Adrenal gland (tissue), 12 donors: ENCODE measurements around the gene GPC5. TPM values are rescaled to one million over a fixed set of nuclear protein-coding genes. Genes with fewer than 3 reads are reported as not detected.
A peak's percentile ranks its signal among the peaks of the same experiment; 100 is the strongest.
"Not testable (repeated sequence)": the region's sequence is repeated elsewhere in the genome, so short reads cannot be mapped to it uniquely, and the experiment has no call there.

Experiments
- DNase-seq, 7 donors: peaks; one replicate each; pipeline ENCODE4 v3.0.0-alpha.2; 2019 to 2020
- H3K27ac ChIP-seq, 5 donors: fragments of 200-600 bp; sonication (generic) in 4 of 5; 1 replicate in 3 of 5; 2 replicates in 2 of 5; pipeline versions ENCODE4 v1.5.1 to v1.8.0; 2016 to 2020; ENCODE audit warnings: mild to moderate bottlenecking in 1 of 5
- H3K27me3 ChIP-seq: fragments of 200-600 bp; 2 replicates; pipeline ENCODE4 v1.8.0; 2021
- H3K36me3 ChIP-seq, 2 donors: fragments of 200-600 bp; replicated peaks in 1 of 2; 1 replicate in 1 of 2; 2 replicates in 1 of 2; pipeline versions ENCODE4 v1.5.1 to v1.8.0; 2018 to 2022
- H3K4me1 ChIP-seq, 2 donors: fragments of 200-600 bp; replicated peaks in 1 of 2; 1 replicate in 1 of 2; 2 replicates in 1 of 2; pipeline versions ENCODE4 v1.5.1 to v1.8.0; 2018 to 2021
- H3K4me3 ChIP-seq, 4 donors: fragments of 200-600 bp; sonication (generic) in 3 of 4; one replicate each; pipeline ENCODE4 v1.5.1; 2016 to 2018
- H3K9me3 ChIP-seq, 3 donors: fragments of 200-600 bp; sonication (generic) in 1 of 3; replicated peaks in 1 of 3; 1 replicate in 2 of 3; 2 replicates in 1 of 3; pipeline versions ENCODE4 v1.5.1 to v1.8.0; 2016 to 2021
- POLR2A ChIP-seq, 2 donors: fragments of 450-650 bp; IDR thresholded peaks; one replicate each; pipeline ENCODE4 v1.6.1; 2017; ENCODE audit warnings: antibody characterized with exemption in 2 of 2, mild to moderate bottlenecking in 2 of 2, moderate library complexity in 1 of 2
- WGBS, 4 donors: extraction: QIAGEN DNeasy Blood & Tissue Kit in 2 of 4; methylation state at CpG; one replicate each; pipeline versions ENCODE4 v1.1.5 to v1.1.7; 2013 to 2017; 5-methylcytosine and 5-hydroxymethylcytosine counted together
- intact Hi-C, 2 donors: fragments of 100-400 bp; cut with DNase I; formaldehyde crosslinking; loops; one replicate each; pipeline versions ENCODE4 v1.14.1 to v1.15.0; 2022 to 2023
- polyA plus RNA-seq, 3 donors: library from polyadenylated mRNA; stranded (reverse); fragments of 200-250 nt in 2 of 3; fragments of 350-450 nt in 1 of 3; fragmentation: Illumina TruSeq in 1 of 3; extraction: RNeasy Lipid Tissue Mini Kit (QIAGEN cat#74804) in 1 of 3; gene quantifications; one replicate each; pipeline ENCODE4 v1.2.3, GENCODE V29; 2013 to 2014
- total RNA-seq, 9 donors: library from RNA; depleted of rRNA in 4 of 9; stranded (reverse); fragments of >200 nt in 4 of 9; fragments of 120-200 nt in 1 of 9; fragmentation: NEBNext Ultra II Directional in 1 of 9; extraction: Animal tissue kit (Norgen Biotek cat#: 25700) in 1 of 9; gene quantifications; one replicate each; pipeline versions ENCODE4 v1.1.0 to v1.2.4, GENCODE V29; 2013 to 2023
- TF ChIP-seq, protein P1 (sequence below), 6 experiments: fragments of 450-650 bp in 4 of 6; fragments of 200-600 bp in 2 of 6; sonication (generic) in 1 of 6; IDR thresholded peaks; 1 replicate in 5 of 6; 2 replicates in 1 of 6; pipeline versions ENCODE4 v1.5.1 to v1.8.0; 2016 to 2021; ENCODE audit warnings: antibody characterized with exemption in 6 of 6, mild to moderate bottlenecking in 2 of 6, moderate library complexity in 1 of 6
- donor health status: healthy with polysubstance abuse.
- donor health status: Bipolar disorder and iron deficiency.
- donor health status: DM: yes; HTN: yes; CAD: no.
- donor health status: DM: no; HTN: no; CAD: no.
- donor health status: DM: no; HTN: no; CAD: no.
- donor health status: DM: yes; HTN: yes; CAD: no.

GPC5 gene
- total and polyA plus RNA-seq, 12 donors, result 0.24 to 7.7 (median 2.1) TPM; not detected in 4

DNA sequence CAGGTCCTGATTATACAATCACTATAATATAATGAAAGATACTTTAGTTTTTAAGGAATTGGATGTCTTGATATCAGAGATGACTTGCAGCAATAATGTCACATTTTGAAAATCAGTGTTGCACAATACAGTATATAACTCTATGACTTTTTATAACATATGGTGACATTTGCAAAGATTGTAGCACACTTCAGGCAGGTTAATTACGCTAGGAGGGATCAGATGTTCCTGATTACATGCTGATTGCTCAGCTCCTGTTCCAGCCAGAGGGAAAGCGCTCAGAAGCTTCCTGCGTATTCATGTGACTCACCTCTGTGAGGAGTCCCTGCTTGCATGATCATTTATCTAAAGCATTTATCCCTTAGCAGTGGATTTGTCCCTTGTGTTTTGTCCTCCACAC, 265.6 kb downstream of the GPC5 start:
- WGBS, 4 donors, result 78 to 86% (median 80%) methylated on average over 3 of the region's 3 CpGs
- intact Hi-C loops, result no loop called here
- Histone ChIP-seq H3K4me1 (no peaks in the 10 kb centered on the region), H3K36me3 (no peaks in the 10 kb centered on the region), H3K27me3 (no peaks in the 10 kb centered on the region), H3K9me3 (no peaks in the 10 kb centered on the region), H3K27ac (no peak overlapping the region), H3K4me3 (no peak overlapping the region)
- peak in 1 of 7 donors; percentile 60 for DNase-seq
- TF ChIP-seq POLR2A (IDR thresholded peaks at IDR 0.05), result no peak
- TF ChIP-seq, protein P1, sequence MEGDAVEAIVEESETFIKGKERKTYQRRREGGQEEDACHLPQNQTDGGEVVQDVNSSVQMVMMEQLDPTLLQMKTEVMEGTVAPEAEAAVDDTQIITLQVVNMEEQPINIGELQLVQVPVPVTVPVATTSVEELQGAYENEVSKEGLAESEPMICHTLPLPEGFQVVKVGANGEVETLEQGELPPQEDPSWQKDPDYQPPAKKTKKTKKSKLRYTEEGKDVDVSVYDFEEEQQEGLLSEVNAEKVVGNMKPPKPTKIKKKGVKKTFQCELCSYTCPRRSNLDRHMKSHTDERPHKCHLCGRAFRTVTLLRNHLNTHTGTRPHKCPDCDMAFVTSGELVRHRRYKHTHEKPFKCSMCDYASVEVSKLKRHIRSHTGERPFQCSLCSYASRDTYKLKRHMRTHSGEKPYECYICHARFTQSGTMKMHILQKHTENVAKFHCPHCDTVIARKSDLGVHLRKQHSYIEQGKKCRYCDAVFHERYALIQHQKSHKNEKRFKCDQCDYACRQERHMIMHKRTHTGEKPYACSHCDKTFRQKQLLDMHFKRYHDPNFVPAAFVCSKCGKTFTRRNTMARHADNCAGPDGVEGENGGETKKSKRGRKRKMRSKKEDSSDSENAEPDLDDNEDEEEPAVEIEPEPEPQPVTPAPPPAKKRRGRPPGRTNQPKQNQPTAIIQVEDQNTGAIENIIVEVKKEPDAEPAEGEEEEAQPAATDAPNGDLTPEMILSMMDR (IDR thresholded peaks at IDR 0.05), result no peak

DNA sequence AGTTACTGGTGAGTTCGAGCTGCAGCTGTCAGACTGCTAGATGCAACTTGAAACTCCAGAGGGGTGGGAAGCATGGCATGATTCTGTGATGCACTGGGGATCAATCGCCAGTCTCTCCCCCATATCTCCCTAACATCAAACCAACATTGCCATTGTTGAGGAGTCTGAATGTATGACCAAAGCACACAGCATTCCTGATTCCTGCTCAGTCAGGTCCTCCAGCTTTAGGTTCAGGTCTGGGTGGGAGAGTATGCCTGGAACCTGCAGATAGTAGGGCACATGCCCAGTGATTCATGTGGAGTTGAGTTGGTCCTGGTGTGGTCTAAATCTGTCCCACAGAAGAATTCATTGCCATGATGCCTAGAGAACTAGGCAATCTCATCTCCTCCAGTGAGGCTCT, 269.1 kb downstream of the GPC5 start:
- Histone ChIP-seq H3K27ac (no peak overlapping the region), H3K9me3 (no peaks in the 10 kb centered on the region), H3K4me1 (no peaks in the 10 kb centered on the region), H3K4me3 (no peak overlapping the region), H3K36me3 (no peaks in the 10 kb centered on the region), H3K27me3 (no peaks in the 10 kb centered on the region)
- WGBS, 4 donors, result 76 to 89% (median 81%) methylated on average over 2 of the region's 2 CpGs
- no peak for DNase-seq
- no peak for TF ChIP-seq POLR2A (IDR thresholded peaks at IDR 0.05)
- TF ChIP-seq, protein P1 (IDR thresholded peaks at IDR 0.05), result no peak
- intact Hi-C loops, result no loop called here

DNA sequence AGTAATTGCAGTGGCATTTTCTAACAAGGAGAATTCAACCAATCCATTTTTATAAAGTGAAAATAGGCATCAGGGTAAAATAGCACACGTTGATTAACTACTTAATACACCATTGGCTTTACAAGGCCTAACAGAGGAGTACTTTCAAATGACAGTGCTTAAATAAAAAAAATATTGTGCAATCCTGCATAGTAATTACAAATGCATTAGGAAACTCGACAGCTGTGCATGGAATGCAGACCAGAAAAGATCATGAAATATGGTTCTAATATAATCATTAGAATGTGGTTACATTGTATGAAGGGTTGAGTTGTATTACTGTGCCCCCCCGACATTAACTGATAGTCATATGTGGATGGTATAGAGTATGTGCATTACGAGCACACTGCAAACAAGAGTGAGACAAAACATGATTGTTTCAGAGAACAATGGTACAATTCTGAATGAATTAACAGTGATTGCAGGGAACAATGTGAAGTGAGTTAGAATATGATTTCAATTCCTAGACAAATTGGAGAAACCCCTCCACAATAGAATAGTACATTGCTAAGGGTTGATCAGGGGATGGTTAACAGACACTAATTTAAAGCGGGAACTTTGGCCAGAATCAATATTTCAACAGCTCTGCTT, 270.6 kb downstream of the GPC5 start:
- TF ChIP-seq, protein P1 (IDR thresholded peaks at IDR 0.05), result no peak
- TF ChIP-seq POLR2A (IDR thresholded peaks at IDR 0.05), result no peak
- DNase-seq, result no peak
- intact Hi-C loops, result no loop called here
- H3K9me3 ChIP-seq, result no peaks in the 10 kb centered on the region
- H3K4me1 ChIP-seq, result no peaks in the 10 kb centered on the region
- 68 to 81% (median 76%) methylated on average over 5 of the region's 5 CpGs for WGBS, 4 donors
- no peak overlapping the region for H3K4me3 ChIP-seq
- no peak overlapping the region for H3K27ac ChIP-seq
- H3K27me3 ChIP-seq, result no peaks in the 10 kb centered on the region
- no peaks in the 10 kb centered on the region for H3K36me3 ChIP-seq

DNA sequence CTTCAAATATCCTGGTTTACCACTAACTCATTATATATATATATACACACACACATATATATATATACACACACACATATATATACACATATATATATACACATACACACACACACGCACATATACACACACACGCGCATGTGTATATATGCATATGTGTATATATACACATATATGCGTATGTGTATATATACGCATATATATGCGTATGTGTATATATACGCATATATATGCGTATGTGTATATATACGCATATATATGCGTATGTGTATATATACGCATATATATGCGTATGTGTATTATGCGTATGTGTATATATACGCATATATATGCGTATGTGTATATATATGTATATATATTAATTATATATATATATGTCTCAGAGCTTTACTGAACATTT, 275.9 kb downstream of the GPC5 start:
- H3K36me3 ChIP-seq, H3K27ac ChIP-seq, H3K9me3 ChIP-seq, H3K27me3 ChIP-seq, intact Hi-C loops, H3K4me3 ChIP-seq, H3K4me1 ChIP-seq, DNase-seq: not testable (repeated sequence)
- WGBS, 4 donors, result 91 to 92% (median 92%) methylated on average over 15 of the region's 15 CpGs

DNA sequence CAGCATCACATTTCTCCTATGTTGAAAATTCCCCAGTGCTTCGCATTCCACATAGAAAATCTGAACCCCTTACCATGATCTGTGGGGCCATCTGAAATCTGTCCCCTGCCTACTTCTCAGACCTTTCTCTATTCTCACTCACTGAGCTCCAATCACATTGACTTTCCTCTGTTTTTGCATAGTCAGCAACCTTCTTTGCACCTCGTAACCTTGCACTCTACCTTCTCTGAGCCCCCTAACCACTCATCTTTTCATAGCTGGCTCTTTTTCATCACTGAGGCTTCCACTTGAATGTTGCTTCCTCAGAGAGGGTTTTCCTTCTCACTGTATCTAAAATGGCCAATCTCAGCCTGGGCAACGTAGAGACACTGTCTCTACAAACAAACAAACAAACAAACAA, 286.3 kb downstream of the GPC5 start:
- intact Hi-C loops, result no loop called here
- no peaks in the 10 kb centered on the region for H3K27me3 ChIP-seq
- WGBS, 4 donors, result 66 to 75% (median 71%) methylated on average over 3 of the region's 3 CpGs
- TF ChIP-seq, protein P1 (IDR thresholded peaks at IDR 0.05), result no peak
- no peak for TF ChIP-seq POLR2A (IDR thresholded peaks at IDR 0.05)
- no peaks in the 10 kb centered on the region for H3K4me1 ChIP-seq
- H3K9me3 ChIP-seq, result no peaks in the 10 kb centered on the region
- no peak overlapping the region for H3K4me3 ChIP-seq
- no peak overlapping the region for H3K27ac ChIP-seq
- no peak for DNase-seq
- no peaks in the 10 kb centered on the region for H3K36me3 ChIP-seq
